Caki2 (cell line): ENCODE results near the gene MUC7. TPM values are rescaled to one million over a fixed set of nuclear protein-coding genes. Genes with fewer than 3 reads are reported as not detected.
"Not testable (repeated sequence)": the region's sequence is repeated elsewhere in the genome, so short reads cannot be mapped to it uniquely, and the experiment has no call there.

Experiments
- DNase-seq: peaks from one replicate; pipeline ENCODE4 v3.0.0-alpha.2; 2015; ENCODE audit warnings: low read depth
- in situ Hi-C: cut with HindIII; loops from 2 replicates; pipeline ENCODE4 v1.10.0; 2016; ENCODE audit warnings: low sequenced_read_pairs, low pct_unique_long_range_greater_than_20kb, mixed read lengths
- total RNA-seq: library from RNA; depleted of rRNA; stranded (reverse); fragments of >200 nt; shearing (Covaris generic); gene quantifications from 2 replicates; pipeline ENCODE4 v1.2.3, GENCODE V29; 2014; ENCODE audit warnings: low replicate concordance; rRNA removed

Gene MUC7
- not detected in 2 replicates for total RNA-seq

DNA sequence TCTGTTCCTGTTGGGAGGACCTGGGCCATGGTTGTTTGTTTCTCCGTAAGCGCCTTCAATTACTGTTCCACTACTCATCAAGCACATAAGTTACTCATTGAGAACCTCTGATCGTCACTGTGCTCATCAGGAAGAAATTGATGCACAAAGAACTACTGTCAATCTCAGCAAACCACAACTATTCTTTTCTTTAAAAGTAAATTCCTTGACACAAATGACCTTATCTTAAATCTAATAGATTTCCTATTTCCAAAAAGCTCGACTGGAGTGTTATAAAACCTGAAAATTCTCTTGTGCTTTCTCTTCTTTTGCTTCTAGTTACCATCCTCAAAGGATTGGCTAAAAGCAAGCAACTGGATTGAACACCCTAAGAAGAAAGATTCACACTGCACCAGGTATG, at the start of gene MUC7:
MUC7 (plus strand) TSS at position 301 of the 400 bp plus-strand sequence. CDS start 1,825 bp downstream, outside the sequence.
- in situ Hi-C loops, result no loop called here
- no peak for DNase-seq

DNA sequence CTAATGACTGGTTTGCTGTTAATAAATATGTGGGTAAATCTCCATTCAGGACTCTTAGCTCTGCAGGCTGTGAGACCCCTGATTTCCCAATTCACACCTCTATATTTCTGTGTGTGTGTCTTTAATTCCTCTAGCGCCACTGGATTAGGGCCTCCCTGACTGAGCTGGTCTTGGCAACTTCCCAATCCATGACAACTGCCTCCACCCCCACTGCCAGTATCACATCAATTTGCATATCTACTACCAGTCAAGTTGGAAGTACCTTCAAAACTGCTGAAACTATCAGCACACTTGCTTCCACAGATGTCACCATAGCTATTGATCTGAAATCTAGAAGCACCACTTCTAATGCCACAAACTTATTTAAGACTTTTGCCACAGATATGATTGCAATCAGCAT, 46.7 kb upstream of the MUC7 start:
- DNase-seq, result no peak
- in situ Hi-C loops, result no loop called here

DNA sequence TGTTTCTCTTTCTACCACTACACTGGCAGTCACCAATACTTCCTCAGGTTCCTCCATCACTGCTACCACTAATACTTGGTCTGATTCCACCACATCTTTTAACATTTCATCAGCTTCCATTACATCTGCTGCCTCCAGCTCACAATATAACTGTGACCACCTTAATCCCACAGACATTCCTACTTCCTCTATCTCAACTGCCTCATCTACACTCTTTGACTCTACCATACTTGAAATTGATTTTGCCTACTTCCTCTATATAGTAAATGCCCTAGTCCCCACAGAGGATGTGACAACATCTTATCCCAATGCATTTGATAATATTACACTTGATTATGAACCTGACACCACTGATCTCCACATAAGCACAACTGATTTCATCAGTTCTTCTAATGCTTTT, 45.2 kb upstream of the MUC7 start:
- no peak for DNase-seq
- in situ Hi-C loops, result no loop called here

DNA sequence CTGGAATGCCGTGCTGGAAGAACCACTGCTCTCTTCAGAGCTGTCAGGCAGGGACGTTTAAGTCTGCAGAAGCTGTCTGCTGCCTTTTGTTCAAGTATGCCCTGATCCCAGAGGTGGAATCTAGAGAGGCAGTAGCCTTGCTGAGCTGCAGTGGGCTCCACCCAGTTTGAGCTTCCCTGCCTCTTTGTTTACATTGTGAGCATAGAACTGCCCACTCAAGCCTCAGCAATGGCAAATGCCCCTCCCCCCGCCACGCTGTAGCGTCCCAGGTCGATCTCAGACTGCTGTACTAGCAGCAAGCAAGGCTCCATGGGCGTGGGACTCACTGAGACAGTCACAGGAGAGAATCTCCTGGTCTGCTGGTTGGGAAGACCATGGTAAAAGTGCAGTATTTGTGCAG, 34.8 kb upstream of the MUC7 start:
- DNase-seq, result no peak
- in situ Hi-C loops, result no loop called here

DNA sequence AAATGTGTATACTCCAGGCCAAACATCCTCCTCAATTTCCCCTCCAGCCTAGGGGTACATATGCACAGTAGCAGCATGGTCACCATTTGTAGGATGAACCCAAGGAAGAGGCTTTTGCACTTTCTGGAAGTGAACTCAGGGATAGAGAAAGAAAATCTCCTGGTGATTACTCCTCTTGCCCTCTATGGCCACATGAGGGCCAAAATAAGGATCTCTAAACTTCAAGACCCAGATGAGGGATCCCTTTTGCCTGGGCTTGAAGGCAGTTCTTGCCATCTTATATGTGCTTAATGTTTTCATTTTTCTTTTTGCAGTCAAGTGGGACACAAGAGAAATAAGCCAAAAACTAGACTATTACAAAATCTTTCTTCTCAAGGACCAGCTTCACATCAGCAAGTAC, 29.5 kb upstream of the MUC7 start:
- in situ Hi-C loops, result no loop called here
- no peak for DNase-seq

DNA sequence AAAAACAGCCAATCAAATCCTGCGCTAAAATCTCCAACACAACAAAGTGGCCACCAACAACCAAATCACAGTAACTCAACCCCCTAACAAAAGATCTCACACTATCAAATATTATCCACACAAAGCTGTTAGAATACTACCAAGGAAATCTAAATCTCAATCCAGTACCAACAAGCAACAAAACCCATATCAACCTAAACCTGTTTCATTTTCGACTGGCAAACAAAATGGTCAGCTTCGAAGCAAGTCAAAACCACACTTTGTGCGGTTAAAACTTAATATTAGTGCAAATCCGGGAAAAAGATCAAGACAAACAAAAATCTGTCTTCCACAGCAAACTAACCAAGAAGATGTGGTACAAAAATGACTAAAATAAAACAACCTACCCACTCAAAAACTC, 28.7 kb upstream of the MUC7 start:
- DNase-seq, result no peak
- in situ Hi-C loops, result no loop called here

DNA sequence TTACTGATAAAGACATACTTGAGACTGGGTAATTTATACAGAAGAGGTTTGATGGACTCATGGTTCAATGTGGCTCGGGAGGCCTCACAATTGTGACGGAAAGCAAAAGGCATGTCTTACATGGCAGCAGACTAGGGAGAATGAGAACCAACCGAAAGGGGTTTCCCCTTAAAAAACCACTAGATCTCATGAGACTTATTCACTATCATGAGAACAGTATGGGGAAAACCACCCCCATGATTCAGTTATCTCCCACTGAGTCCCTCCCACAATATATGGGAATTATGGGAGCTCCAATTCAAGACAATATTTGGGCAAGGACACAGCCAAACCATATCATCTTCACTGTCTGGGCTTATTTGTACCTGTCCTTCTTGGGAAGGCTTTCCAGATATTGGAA, 22.8 kb upstream of the MUC7 start:
- no peak for DNase-seq
- in situ Hi-C loops, result no loop called here

DNA sequence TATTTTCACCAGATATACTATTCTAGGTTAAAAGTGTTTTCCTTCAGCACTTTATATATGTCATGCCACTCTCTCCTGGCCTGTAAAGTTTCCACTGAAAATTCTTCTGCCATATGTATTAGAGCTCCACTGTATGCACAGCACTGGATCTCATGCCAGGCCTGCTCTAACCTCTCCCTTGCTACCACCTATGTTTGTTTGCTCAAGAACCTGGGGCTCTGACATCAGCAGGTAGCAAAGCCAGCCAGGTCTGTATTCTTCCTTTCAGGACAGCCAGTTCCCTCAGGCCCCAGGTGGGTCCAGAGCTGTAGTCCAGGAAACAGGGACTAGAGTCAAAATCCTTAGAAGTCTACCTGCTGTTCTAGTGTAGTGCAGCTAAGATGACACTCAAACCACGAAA, 19.1 kb upstream of the MUC7 start:
- DNase-seq, result no peak
- in situ Hi-C loops, result no loop called here

DNA sequence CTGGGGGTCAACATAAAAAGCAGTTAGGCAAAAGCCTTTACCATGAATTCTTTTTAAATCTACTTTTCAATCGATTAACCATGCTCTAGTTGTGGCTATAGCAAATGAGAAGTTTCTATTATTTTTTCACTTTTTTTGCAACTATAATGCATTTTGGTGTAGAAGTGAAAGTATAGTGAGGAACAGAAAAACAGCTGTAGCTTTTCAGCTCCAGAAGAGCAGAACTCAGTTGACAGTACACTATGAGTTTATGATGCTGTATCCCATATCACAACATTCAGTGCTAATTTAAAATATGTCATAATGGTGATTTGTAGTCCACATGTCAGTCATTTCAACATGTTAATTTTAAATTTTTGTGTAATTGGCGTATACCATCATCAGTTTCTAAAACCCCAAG, 8.7 kb upstream of the MUC7 start:
- DNase-seq, result no peak
- in situ Hi-C loops, result no loop called here

DNA sequence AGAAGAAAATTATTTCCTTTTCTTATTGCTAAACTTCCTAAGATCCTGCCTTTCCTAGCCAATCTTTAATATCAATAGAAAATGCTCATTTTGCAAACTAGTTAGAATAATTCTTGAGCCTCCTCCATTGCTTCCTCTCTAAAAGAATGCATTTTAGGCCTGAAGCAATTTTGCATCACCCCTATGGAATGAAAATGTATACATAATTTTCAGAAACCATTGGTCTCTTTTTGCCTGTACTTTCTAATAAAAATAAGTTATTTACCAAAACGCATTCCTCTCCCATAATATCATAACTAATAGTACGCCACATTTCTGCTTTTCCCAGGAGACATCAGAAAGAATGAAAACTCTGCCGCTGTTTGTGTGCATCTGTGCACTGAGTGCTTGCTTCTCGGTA, 1.7 kb downstream of the MUC7 start:
- in situ Hi-C loops, result no loop called here
- no peak for DNase-seq

DNA sequence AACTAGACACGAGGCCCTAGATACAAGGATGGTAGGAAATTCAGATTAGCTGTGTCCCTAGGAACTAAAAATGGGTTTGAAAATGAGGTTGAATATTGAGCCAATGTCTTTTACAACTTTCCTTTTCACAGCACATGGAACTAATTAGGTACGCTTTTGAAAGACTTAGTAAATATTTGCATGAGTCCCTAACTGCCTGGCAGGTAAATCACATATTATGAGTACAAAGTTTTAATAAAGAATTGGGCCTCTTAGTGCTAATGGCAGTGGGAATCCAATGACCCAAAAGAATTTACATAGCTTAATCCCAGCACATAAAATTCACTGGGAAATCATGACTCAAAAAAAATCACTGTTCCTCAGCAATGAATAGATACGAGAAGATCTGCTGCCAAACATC, 16.8 kb downstream of the MUC7 start:
- in situ Hi-C loops, result no loop called here
- DNase-seq, result no peak

DNA sequence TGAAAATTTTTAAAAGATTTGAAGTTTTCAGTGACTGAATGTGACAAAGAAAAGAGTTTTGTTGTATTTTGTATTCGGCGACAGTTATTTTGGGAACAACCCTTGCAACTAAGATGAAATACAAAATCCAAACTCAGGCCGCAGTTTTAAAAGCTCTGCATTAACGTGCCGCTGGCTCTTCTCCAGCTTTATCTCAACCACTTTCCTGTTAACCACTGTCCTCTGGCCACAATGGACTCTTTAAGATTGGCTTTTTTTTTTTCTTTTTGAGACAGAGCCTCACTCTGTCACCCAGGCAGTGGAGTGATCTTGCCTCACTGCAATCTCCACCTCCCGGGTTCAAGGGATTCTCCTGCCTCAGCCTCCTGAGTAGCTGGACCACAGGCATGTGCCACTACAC, 24.2 kb downstream of the MUC7 start:
- in situ Hi-C loops, result no loop called here
- no peak for DNase-seq

DNA sequence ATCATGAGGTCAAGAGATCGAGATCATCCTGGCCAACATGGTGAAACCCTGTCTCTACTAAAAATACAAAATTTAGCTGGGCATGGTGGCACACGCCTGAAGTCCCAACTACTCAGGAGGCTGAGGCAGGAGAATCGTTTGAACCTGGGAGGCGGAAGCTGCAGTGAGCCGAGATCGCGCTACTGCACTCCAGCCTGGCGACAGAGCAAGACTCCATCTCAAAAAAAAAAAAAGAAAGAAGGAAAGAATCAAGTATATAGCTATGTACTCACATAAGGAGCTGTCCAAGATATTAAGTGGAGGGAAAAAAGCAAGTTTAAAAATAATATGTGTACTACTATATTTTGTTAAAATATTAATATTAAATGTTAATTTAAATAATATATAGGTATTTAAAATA, 29.8 kb downstream of the MUC7 start:
- in situ Hi-C loops, DNase-seq: not testable (repeated sequence)

DNA sequence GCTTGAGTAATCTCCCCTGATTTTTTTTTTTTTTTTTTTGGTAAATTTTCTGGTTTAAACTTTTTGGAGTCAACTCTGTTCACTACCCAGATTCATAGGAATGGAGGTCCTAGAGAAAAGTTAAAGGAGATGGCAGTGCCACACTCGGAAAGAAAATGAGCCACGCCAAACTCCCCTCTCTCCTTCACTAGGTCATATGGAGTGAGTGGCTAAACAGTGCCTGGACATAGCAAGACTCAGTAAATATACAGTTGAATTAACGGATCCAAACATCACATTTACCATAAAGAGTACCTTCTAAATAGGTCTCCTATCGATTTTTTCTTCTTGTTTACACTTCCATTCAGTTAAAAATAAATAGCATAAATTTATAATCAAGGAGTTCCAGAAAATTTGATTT, 32.7 kb downstream of the MUC7 start:
- no peak for DNase-seq
- in situ Hi-C loops, result no loop called here

DNA sequence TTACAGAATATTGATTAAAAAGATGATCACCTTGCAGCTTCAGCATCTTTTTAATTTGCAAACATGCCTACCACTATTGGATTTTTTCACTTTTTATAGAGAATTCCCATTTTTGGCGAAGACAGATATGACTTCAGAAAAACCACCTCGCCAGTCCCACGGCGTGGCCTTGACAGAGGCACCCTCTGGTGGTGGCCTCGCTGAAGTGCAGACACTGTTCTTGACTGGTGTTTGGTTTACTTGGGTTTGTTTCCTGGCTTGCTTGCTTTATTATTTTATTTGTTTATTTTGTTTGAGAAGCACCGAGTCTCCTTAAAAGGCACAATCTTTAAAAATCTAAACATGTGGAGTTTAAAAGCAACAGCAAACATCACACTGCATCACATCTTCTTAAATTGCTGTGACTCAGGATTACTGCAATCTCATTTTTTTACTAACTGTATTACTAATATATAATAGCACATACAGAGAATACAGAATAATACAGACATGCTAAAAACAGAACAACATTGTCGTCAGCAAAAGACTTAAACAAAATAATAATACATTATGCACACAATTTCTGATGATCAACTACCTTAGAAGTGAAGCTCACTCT, 33.3 kb downstream of the MUC7 start:
- in situ Hi-C loops, result no loop called here
- peak; percentile 42 for DNase-seq

DNA sequence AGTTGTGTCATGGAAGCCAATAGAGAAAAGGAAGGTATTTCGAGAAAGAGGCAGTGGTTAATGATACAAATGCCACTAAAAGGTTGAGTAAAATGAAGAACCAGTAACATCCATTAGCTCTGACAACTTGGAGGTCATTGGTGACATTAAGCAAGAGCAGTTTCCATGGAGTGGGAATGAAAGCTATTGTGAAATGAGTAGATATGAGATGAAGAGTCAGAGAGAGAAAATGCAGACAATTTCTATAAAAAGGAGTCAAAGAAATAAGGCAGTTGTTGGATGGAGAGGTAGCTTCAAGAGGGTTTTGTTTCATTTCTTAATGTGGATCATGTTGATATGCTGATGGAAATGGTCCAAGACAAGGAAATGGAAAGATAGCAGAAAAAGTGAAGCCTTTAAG, 36.8 kb downstream of the MUC7 start:
- in situ Hi-C loops, result no loop called here

DNA sequence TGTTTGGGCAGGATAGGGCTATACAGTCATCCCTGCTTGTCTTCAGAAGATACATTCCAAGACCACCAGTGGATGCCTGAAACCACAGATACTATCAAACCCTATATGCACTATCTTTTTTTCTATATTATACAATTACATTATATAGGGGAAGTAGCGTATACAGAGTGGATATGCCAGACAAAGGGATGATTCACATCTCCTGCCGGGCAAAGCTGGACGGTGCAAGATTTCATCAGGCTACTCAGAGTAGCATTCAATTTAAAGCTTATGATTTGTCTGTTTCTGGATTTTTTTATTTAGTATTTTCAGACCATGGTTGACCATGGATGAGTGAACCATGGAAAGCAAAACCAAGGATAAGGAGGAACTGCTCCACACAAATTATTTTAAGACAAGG, 39.4 kb downstream of the MUC7 start:
- no peak for DNase-seq
- in situ Hi-C loops, result no loop called here

More for the DNA sequence above, 36.8 kb downstream of the MUC7 start:
- no peak for DNase-seq

DNA sequence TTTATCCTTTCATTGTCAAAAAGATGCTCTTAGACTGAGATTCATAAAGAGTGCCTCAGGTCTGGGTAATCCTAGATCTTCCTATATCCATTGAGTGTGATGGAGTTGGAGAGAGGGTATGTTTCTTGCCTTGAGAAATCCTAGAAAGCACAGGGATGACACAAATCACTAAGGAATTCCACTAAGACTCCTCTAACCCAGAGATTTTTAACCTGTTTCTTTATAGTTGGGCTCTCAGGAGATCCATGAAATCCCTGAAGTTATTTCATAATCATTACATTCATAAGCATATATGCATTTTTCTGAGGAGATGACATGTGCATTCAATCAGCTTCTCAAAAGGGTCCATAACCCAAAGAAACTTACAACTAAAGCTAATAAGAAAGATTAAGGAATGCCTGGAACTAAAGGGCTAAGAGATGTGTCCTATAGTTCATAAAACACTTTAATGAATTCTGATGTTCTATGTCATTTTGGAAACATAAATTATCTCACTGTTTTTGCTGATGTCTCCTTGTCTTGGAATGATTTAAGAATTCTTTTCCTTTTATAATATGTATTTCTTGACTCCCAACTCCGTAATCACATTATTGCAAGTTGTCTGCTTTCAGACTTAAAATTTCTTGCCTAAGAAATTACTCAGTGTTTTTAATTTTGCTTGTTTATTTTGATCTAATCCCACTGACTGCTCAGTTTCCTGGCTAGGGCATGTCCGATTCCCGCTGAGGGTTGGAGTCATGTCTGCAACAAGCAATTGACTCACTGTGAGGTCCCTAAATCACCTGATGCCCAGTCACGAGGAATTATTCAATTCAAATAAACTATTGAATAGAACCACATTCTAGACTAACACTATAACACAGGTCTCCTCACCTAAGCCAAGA, 43.6 kb downstream of the MUC7 start:
- in situ Hi-C loops, result no loop called here
- DNase-seq, result no peak

DNA sequence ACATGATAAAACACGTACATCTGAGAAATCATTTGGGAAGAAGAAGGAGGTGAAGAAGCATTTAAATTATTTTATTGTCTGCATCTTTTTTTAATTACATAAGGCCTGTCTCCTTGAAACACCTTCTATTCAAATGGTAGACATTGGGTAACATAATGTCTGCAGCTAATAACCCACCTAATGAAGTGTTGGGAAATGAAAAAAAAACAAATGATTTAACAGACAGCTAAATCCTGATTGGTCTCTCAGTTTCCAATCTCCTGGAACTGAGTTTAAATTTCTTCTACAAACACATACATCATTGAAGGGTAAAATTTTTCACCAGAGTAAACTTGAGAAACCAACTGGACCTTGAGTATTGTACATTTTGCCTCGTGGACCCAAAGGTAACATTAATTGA, 46.3 kb downstream of the MUC7 start, which contains the start of gene AMTN:
AMTN (plus strand) TSS at position 301 of the 400 bp plus-strand sequence. CDS start 209 bp downstream, outside the sequence.
- DNase-seq, result no peak
- in situ Hi-C loops, result no loop called here

DNA sequence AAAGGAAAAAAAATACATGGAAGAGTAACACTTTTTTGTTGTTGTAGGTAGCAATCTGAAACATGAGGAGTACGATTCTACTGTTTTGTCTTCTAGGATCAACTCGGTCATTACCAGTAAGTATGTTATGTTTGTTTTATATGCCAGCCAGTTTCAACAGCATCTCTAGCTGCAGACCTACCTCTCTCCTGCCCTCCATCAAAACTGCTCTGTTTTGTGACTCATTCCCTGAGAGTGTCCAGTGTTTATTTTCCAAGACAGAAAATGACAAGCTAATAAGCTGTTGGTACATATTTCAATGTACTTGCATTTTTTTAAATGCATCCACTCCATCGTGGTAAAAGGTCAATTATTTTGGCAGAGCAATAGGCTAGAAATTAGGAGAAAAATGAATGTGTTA, 46.7 kb downstream of the MUC7 start:
- DNase-seq, result no peak

More for the DNA sequence above, 46.7 kb downstream of the MUC7 start:
- in situ Hi-C loops, result no loop called here
